Tibial nerve (tissue), 4 donors: Measurements from ENCODE around the gene CTRB1.

Experiments
- EP300 ChIP-seq, 2 donors: sonication (generic); formaldehyde crosslinking; IDR thresholded peaks; one replicate each; pipeline ENCODE4 v1.6.1; 2017; ENCODE audit warnings: antibody characterized with exemption in 2 of 2, mild to moderate bottlenecking in 1 of 2
- POLR2A ChIP-seq, 2 donors: fragments of 450-650 bp; IDR thresholded peaks; one replicate each; pipeline ENCODE4 v1.6.1; 2017; ENCODE audit warnings: antibody characterized with exemption in 2 of 2, mild to moderate bottlenecking in 2 of 2, moderate library complexity in 2 of 2
- TF ChIP-seq, protein P1 (sequence below), 5 experiments: fragments of 200-600 bp in 3 of 5; fragments of 450-650 bp in 2 of 5; sonication (generic) in 3 of 5; IDR thresholded peaks; one replicate each; pipeline ENCODE4 v1.5.1; 2016 to 2019; ENCODE audit warnings: antibody characterized with exemption in 5 of 5, mild to moderate bottlenecking in 3 of 5, moderate library complexity in 2 of 5

DNA sequence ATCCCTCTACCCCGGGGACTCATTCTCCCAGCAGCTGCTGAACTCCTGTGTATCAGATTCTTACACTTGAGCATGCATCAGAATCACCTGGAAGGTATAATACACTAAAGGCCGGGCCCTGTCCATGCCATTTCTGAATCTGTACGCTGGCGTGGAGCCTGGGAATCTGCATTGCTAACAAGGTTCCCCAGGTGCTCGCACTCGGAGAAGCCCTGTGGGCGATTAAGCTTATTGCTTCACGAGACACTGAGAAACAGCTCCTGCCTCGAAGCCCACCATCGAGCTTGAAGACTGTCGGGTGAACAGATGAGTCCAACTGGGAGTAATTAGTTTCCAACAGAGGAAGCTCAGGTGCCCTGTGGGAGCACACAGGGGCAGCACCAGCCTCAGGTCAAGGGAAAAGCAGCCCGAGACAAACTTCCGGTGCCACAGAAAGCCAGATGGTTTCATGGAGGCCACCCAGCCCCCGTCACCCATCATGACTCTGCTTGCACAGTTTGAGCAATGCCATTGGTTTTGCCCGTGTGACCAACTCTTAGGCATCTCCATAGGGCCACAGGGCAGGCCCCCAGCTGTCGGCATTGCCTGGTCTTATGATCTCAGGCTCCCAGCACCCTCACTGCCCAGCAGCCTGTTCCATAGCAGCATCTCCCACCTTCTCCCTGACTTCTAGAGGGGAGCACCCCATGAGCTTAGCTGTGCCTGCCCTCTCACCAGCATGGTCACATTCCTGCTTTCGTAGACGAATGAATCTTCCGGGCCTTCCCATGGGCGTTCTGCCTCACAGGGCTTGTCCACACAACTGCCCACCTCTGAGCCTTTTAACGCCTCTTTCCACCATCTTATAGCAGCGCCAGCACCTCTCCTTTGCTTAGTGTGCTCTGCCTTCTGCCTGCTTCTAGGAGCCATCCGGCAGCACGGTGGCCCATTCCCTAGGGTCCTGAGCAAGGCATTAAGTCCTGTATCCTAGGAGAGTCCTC, 22.7 kb upstream of the CTRB1 start:
- TF ChIP-seq, protein P1, sequence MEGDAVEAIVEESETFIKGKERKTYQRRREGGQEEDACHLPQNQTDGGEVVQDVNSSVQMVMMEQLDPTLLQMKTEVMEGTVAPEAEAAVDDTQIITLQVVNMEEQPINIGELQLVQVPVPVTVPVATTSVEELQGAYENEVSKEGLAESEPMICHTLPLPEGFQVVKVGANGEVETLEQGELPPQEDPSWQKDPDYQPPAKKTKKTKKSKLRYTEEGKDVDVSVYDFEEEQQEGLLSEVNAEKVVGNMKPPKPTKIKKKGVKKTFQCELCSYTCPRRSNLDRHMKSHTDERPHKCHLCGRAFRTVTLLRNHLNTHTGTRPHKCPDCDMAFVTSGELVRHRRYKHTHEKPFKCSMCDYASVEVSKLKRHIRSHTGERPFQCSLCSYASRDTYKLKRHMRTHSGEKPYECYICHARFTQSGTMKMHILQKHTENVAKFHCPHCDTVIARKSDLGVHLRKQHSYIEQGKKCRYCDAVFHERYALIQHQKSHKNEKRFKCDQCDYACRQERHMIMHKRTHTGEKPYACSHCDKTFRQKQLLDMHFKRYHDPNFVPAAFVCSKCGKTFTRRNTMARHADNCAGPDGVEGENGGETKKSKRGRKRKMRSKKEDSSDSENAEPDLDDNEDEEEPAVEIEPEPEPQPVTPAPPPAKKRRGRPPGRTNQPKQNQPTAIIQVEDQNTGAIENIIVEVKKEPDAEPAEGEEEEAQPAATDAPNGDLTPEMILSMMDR (IDR thresholded peaks at IDR 0.05) = no peak
- no peak for TF ChIP-seq POLR2A (IDR thresholded peaks at IDR 0.05)
- TF ChIP-seq EP300 (IDR thresholded peaks at IDR 0.05) = no peak
